ENCODE measurements around the gene PSMF1. TPM values are rescaled to one million over a fixed set of nuclear protein-coding genes. Genes with fewer than 3 reads are reported as not detected.

PSMF1 gene
- total RNA-seq, 1 donor from 2014 or later, result 86.0 TPM

- H3K4me3 Mint-ChIP-seq, result no peak overlapping the region
- no peak overlapping the region for H3K27ac Mint-ChIP-seq
- no peak for TF ChIP-seq CTCF (IDR thresholded peaks at IDR 0.05; ENCODE audit: unreplicated experiment)
- no peaks in the 10 kb centered on the region for H3K4me1 Mint-ChIP-seq
- peaks cover 9% of the 10 kb centered on the region for H3K36me3 Mint-ChIP-seq
- peaks cover 22% of the 10 kb centered on the region for H3K27me3 Mint-ChIP-seq (ENCODE audit: low read depth)
- no peaks in the 10 kb centered on the region for H3K9me3 Mint-ChIP-seq
- no peak for DNase-seq (ENCODE audit: low spot score in 2 of 2, unreplicated experiment in 2 of 2)
Observed at GRCh38 chr20:1178623-1179022, 60.2 kb downstream of the PSMF1 start.

GRCh38 chr20:1180949-1181348 is 62.5 kb downstream of the PSMF1 start:
- H3K9me3 Mint-ChIP-seq, result no peaks in the 10 kb centered on the region
- no peak for TF ChIP-seq CTCF (IDR thresholded peaks at IDR 0.05; ENCODE audit: unreplicated experiment)
- no peak overlapping the region for H3K4me3 Mint-ChIP-seq
- peaks cover 8% of the 10 kb centered on the region for H3K4me1 Mint-ChIP-seq
- H3K27me3 Mint-ChIP-seq (ENCODE audit: low read depth), result peaks cover 36% of the 10 kb centered on the region
- no peak for DNase-seq (ENCODE audit: low spot score in 2 of 2, unreplicated experiment in 2 of 2)
- no peak overlapping the region for H3K27ac Mint-ChIP-seq
- peaks cover 2% of the 10 kb centered on the region for H3K36me3 Mint-ChIP-seq

- H3K4me3 Mint-ChIP-seq, result no peak overlapping the region
- H3K36me3 Mint-ChIP-seq, result no peaks in the 10 kb centered on the region
Observed at GRCh38 chr20:1182106-1182505, 63.7 kb downstream of the PSMF1 start.

GRCh38 chr20:1183153-1183552 is 64.8 kb downstream of the PSMF1 start:
- Mint-ChIP-seq H3K4me3 (peak overlapping the region; percentile 11), H3K4me1 (peaks cover 10% of the 10 kb centered on the region), H3K27ac (no peak overlapping the region), H3K36me3 (no peaks in the 10 kb centered on the region), H3K27me3 (ENCODE audit: low read depth) (peaks cover 42% of the 10 kb centered on the region), H3K9me3 (no peaks in the 10 kb centered on the region)
- no peak for TF ChIP-seq CTCF (IDR thresholded peaks at IDR 0.05; ENCODE audit: unreplicated experiment)
- no peak for DNase-seq (ENCODE audit: low spot score in 2 of 2, unreplicated experiment in 2 of 2)

More at GRCh38 chr20:1182106-1182505, 63.7 kb downstream of the PSMF1 start:
- peaks cover 10% of the 10 kb centered on the region for H3K4me1 Mint-ChIP-seq
- no peak for TF ChIP-seq CTCF (IDR thresholded peaks at IDR 0.05; ENCODE audit: unreplicated experiment)
- H3K27ac Mint-ChIP-seq, result no peak overlapping the region
- H3K27me3 Mint-ChIP-seq (ENCODE audit: low read depth), result peaks cover 42% of the 10 kb centered on the region
- no peaks in the 10 kb centered on the region for H3K9me3 Mint-ChIP-seq
- DNase-seq (ENCODE audit: low spot score in 2 of 2, unreplicated experiment in 2 of 2), result no peak

- TF ChIP-seq CTCF (IDR thresholded peaks at IDR 0.05; ENCODE audit: unreplicated experiment), result no peak
- Mint-ChIP-seq H3K27me3 (ENCODE audit: low read depth) (peaks cover 46% of the 10 kb centered on the region), H3K4me1 (peaks cover 10% of the 10 kb centered on the region), H3K36me3 (no peaks in the 10 kb centered on the region), H3K4me3 (peak overlapping the region; percentile 66), H3K27ac (no peak overlapping the region), H3K9me3 (no peaks in the 10 kb centered on the region)
- DNase-seq (ENCODE audit: low spot score in 2 of 2, unreplicated experiment in 2 of 2), result no peak
Observed at GRCh38 chr20:1184260-1184637, 65.8 kb downstream of the PSMF1 start.
